ENCODE results near the gene KCNJ12.

DNA sequence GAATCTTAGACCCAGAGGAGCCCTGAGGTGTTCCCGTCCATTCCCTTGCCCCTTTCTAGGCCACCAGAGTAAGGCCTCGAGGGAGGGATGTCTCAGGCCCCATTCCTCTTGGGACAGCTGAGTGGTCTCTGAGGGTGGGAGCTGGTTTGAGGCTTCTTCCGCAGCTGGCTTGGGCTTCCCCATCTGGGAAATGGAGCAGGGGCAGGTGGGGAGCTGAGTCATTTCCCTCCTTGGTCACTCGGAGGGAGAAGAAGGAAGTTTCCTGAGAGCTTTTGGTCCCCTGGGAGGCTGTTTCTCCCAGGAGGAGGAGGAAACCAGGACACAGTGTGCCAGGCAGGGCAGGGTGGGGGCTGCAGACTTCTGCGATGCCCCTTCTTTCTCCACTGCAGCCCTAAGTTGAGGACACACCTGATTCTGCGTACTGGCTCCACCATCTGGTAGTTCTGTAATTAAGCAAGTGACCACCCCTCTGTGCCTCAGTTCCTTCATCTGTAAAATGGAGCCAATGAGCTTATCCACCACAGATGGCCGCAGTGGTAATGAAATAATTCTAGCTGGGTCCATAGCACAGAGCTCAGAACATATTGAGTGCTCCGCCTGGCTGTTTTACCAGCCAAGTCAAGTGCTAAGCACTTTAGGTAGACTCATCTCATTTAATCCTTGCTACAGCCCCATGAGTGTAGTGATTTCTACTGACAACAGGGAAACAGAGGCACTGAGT lies 1.6 kb upstream of the KCNJ12 start:
- TF ChIP-seq CTCF (IDR thresholded peaks at IDR 0.05; ENCODE audit: borderline replicate concordance, extremely low read depth, low read length, poor library complexity, severe bottlenecking): peak; percentile 13
- no peak for TF ChIP-seq EZH2 (IDR thresholded peaks at IDR 0.05; ENCODE audit: borderline replicate concordance, low read depth, low read length, severe bottlenecking)
